ENCODE measurements around the gene RABAC1. TPM values are rescaled to one million over a fixed set of nuclear protein-coding genes. Genes with fewer than 3 reads are reported as not detected.

Gene RABAC1
- total and polyA plus RNA-seq, 11 donors, result 43.2 to 217 (median 87.6) TPM

DNA sequence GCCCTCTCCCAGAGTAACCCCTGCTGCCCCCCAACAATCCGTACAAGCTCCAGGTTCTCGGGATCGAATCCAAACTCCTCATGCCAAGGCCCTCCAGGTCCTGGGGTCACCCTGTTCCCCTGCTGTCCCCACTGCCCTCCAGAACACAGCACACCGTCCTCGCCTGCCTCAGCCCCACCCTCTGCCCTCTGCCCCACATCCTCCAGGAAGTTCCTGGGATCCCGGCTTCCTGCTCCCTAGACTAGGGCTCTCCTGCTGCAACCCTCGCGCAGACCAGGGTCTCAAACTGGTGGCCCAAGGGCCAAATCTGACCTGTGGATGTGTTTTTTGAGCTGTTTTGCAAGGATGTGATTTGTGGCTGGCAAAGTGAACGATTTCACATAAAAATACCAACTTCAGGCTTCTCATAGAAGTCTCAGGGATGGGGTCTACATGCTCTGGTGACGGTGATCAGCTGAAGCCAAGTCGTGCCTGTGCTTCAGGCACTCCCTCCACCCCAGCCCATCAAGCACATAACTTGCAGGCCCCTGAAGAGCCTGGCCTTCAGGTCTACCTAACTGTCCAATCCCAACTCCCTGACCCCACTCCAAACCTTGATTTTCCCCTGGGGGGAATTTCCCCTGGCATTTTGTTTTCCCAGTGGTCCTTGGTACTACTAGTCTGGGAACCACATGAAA lies 1.8 kb downstream of the RABAC1 start:
- Histone ChIP-seq H3K4me3 (peak overlapping the region in 4 of 12 donors; percentile 79 to 99 (median 92)), H3K36me3 (peaks cover 0 to 20% (median 5%) of the 10 kb centered on the region in 9 donors), H3K27ac (peak overlapping the region in 6 of 12 donors; percentile 12 to 94 (median 90)), H3K9me3 (no peaks in the 10 kb centered on the region), H3K4me1 (peaks cover 3 to 28% (median 17%) of the 10 kb centered on the region in 12 donors), H3K27me3 (no peaks in the 10 kb centered on the region)
- WGBS, 4 donors, result 66 to 79% (median 71%) methylated on average over 11 of the region's 11 CpGs
- intact Hi-C loops (cut with DNase I), result loop anchor here in 7 of 10 donors (5.0 kb wide), 4 partner anchors 75 to 120 kb away; partner anchors contain the start of genes ARHGEF1 (in 2 of the 7), RPS19 (in 2 of the 7) and ZNF574 (in 1 of the 7)
- TF ChIP-seq POLR2A (IDR thresholded peaks at IDR 0.05) (no peak), CTCF (IDR thresholded peaks at IDR 0.05) (no peak)
- ATAC-seq (no peak), DNase-seq (no peak)

DNA sequence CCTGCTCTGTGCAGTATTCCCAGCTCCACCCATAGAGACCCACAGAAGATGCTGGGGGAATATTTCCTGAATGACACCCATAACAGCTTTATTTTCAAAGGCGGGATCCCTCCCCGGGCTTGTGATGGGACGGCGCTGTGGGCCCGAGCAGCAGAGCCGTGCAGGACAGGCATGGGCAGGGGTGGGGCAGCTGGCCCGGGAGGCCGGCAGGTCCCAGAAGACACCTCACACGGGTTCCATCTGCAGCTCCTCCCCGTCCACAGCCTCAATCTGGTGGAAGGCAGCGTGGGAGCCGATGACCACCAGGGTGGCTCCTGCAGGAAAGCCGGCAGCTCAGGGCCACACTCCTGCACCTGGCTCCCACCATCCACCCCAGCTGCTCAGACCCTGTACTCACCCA lies 2.5 kb downstream of the RABAC1 start:
- peaks cover 3 to 28% (median 17%) of the 10 kb centered on the region in 12 donors for H3K4me1 ChIP-seq
- H3K27ac ChIP-seq, result no peak overlapping the region
- ATAC-seq, result no peak
- no peak overlapping the region for H3K4me3 ChIP-seq
- H3K27me3 ChIP-seq, result no peaks in the 10 kb centered on the region
- H3K36me3 ChIP-seq, result peaks cover 0 to 20% (median 5%) of the 10 kb centered on the region in 9 donors
- H3K9me3 ChIP-seq, result no peaks in the 10 kb centered on the region
- TF ChIP-seq POLR2A (IDR thresholded peaks at IDR 0.05), result no peak
- intact Hi-C loops (cut with DNase I), result loop anchor here in 7 of 10 donors (5.0 kb wide), 4 partner anchors 74 to 121 kb away; partner anchors contain the start of genes ARHGEF1 (in 2 of the 7), RPS19 (in 2 of the 7) and ZNF574 (in 1 of the 7)
- DNase-seq, result no peak
- 74 to 90% (median 87%) methylated on average over 8 to 13 of the region's 13 CpGs for WGBS, 4 donors

DNA sequence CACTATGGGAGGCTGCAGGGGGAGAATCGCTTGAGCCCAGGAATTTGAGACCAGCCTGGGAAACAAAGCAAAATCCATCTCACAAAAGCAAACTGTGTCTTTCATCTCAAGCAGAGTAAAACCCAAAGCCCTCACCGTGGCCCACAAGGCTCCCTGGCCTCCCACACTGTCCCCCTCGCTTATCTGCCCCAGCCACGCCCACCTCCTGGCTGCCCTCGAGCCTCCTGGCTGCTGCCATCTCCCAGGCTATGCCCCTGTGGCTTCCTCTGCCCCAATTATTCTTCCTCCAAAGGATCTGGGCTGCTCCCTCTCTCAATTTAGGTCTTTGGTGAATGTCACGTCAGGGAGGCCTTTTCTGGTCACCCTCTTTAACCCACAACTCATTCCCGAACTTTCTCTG lies 3.6 kb downstream of the RABAC1 start:
- peaks cover 3 to 28% (median 17%) of the 10 kb centered on the region in 12 donors for H3K4me1 ChIP-seq
- no peak overlapping the region for H3K27ac ChIP-seq
- ATAC-seq, result no peak
- H3K9me3 ChIP-seq, result no peaks in the 10 kb centered on the region
- no peak overlapping the region for H3K4me3 ChIP-seq
- no peak for TF ChIP-seq CTCF (IDR thresholded peaks at IDR 0.05)
- TF ChIP-seq POLR2A (IDR thresholded peaks at IDR 0.05), result no peak
- intact Hi-C loops (cut with DNase I), result loop anchor here in 7 of 10 donors (5.0 kb wide), 4 partner anchors 73 to 122 kb away; partner anchors contain the start of genes ARHGEF1 (in 2 of the 7), RPS19 (in 2 of the 7) and ZNF574 (in 1 of the 7)
- 56 to 65% (median 58%) methylated on average over 7 of the region's 7 CpGs for WGBS, 4 donors
- H3K27me3 ChIP-seq, result no peaks in the 10 kb centered on the region
- no peak for DNase-seq
- peaks cover 0 to 20% (median 5%) of the 10 kb centered on the region in 9 donors for H3K36me3 ChIP-seq

DNA sequence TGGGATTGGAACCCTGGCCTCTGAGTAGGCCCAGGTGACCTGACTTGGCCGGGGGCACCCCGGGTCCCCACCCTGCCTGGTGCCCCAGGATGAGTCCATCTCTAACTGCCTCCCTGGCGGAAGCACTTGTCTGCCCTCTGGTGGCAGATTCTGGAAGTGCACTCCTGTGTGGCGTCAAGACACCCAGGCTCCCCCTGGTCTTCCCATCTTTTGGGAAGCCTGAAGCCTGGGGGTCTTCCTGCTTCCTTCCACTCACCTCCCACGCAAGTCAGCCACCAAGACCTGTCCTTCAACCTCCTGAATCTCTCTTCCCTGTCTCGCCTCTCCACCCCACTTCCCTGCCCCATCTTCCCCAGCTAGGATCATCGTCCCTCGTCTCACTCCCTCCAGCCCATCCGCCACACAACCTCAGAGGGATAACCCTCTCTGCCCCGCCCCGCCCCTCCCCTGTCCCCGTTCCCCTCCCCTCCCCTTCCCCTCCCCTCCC lies 7.4 kb downstream of the RABAC1 start:
- intact Hi-C loops (cut with DNase I), result loop anchor here in 6 of 10 donors (1.0 to 5.0 kb wide), 3 partner anchors 78 to 79 kb away; no protein-coding TSS in a partner anchor

More for the DNA sequence above, 7.4 kb downstream of the RABAC1 start:
- H3K4me1 ChIP-seq, result peaks cover 0 to 8% (median 0%) of the 10 kb centered on the region in 12 donors
- H3K4me3 ChIP-seq, result no peak overlapping the region
- peak; percentile 68 to 81 (median 79) for DNase-seq
- no peak overlapping the region for H3K27ac ChIP-seq
- TF ChIP-seq POLR2A (IDR thresholded peaks at IDR 0.05), result no peak
- TF ChIP-seq CTCF (IDR thresholded peaks at IDR 0.05), result peak; percentile 91 to 99 (median 98)
- no peaks in the 10 kb centered on the region for H3K9me3 ChIP-seq
- no peaks in the 10 kb centered on the region for H3K27me3 ChIP-seq
- H3K36me3 ChIP-seq, result peaks cover 0 to 18% (median 5%) of the 10 kb centered on the region in 9 donors
- 3 to 7% (median 4%) methylated on average over 12 of the region's 12 CpGs for WGBS, 4 donors
- ATAC-seq, result peak in 3 of 4 donors; percentile 64 to 71 (median 66)

Measured in heart left ventricle (tissue), 16 donors.